IMR-90 (cell line): ENCODE results near the gene PTGER4. TPM values are rescaled to one million over a fixed set of nuclear protein-coding genes. Genes with fewer than 3 reads are reported as not detected.

Experiments used
- ATAC-seq: fragments of 200-7000 bp; cut with Tn5 transposase; 2 replicates; pipeline ENCODE4 v1.9.1; 2020; ENCODE audit warnings: low read depth, mild to moderate bottlenecking, moderate library complexity
- BruUV-seq: library from RNA; stranded (reverse); fragments of 400-500 nt; replicated peaks from 2 replicates; lab custom pipeline; 2021; lab: Mats Ljungman, UMichigan
- CTCF ChIA-PET: fragments of 300-600 bp; formaldehyde crosslinking; extraction: SDS; loops from one replicate; lab custom pipeline; 2021; ENCODE audit warnings: antibody characterized with exemption; lab: Yijun Ruan, JAX
- POLR2A ChIA-PET: fragments of 300-600 bp; sonication (Branson Sonifier 250); formaldehyde crosslinking; loops from one replicate; lab custom pipeline; 2022; ENCODE audit warnings: antibody characterized with exemption; ENCODE audit not compliant: unreplicated experiment; lab: Charles Lee
- DNase-seq: peaks from one replicate; pipeline ENCODE4 v3.0.0; 2013
- H2AFZ ChIP-seq: replicated peaks from 2 replicates; pipeline ENCODE3; 2013; ENCODE audit warnings: low read length, mild to moderate bottlenecking; ENCODE audit not compliant: poor library complexity
- H2AK5ac ChIP-seq: 2 replicates; pipeline ENCODE4 v1.6.1; 2013; ENCODE audit warnings: low read depth, low read length, inconsistent platforms
- H2AK9ac ChIP-seq: replicated peaks from 2 replicates; pipeline ENCODE3; 2013; ENCODE audit warnings: mild to moderate bottlenecking, low read depth, low read length, moderate library complexity; ENCODE audit not compliant: poor library complexity
- H2BK120ac ChIP-seq: 2 replicates; pipeline ENCODE4 v1.6.1; 2013; ENCODE audit warnings: low read depth, low read length, inconsistent platforms
- H2BK15ac ChIP-seq: 3 replicates; pipeline ENCODE4 v1.6.1; 2013; ENCODE audit warnings: low read depth, low read length, inconsistent platforms
- H2BK20ac ChIP-seq: 2 replicates; pipeline ENCODE4 v1.6.1; 2013; ENCODE audit warnings: low read depth, mild to moderate bottlenecking, inconsistent platforms, low read length, moderate library complexity
- H2BK5ac ChIP-seq: 2 replicates; pipeline ENCODE4 v1.6.1; 2013; ENCODE audit warnings: mild to moderate bottlenecking, low read depth, low read length, inconsistent platforms; ENCODE audit not compliant: poor library complexity, severe bottlenecking
- H3K14ac ChIP-seq: replicated peaks from 2 replicates; pipeline ENCODE4 v1.6.1; 2013; ENCODE audit warnings: low read depth, low read length, inconsistent platforms
- H3K18ac ChIP-seq: 2 replicates; pipeline ENCODE4 v1.6.1; 2013; ENCODE audit warnings: low read depth, low read length, control low read depth
- H3K23ac ChIP-seq: 2 replicates; pipeline ENCODE4 v1.6.1; 2013; ENCODE audit warnings: low read depth, low read length, inconsistent platforms
- H3K27ac ChIP-seq: 2 replicates; pipeline ENCODE4 v1.5.1; 2013; ENCODE audit warnings: mild to moderate bottlenecking, control low read depth, low read length; ENCODE audit not compliant: insufficient read depth
- H3K27me3 ChIP-seq: 2 replicates; pipeline ENCODE4 v1.6.1; 2013; ENCODE audit warnings: low read length; ENCODE audit not compliant: control insufficient read depth, insufficient read depth
- H3K36me3 ChIP-seq: 2 replicates; pipeline ENCODE4 v1.6.1; 2013; ENCODE audit warnings: low read length, mixed read lengths; ENCODE audit not compliant: control insufficient read depth, insufficient read depth
- H3K4ac ChIP-seq: 2 replicates; pipeline ENCODE4 v1.6.1; 2013; ENCODE audit warnings: low read depth, low read length, inconsistent platforms
- H3K4me1 ChIP-seq: 2 replicates; pipeline ENCODE4 v1.6.1; 2013; ENCODE audit warnings: low read length, mixed read lengths; ENCODE audit not compliant: control insufficient read depth, insufficient read depth
- H3K4me2 ChIP-seq: 2 replicates; pipeline ENCODE4 v1.6.1; 2013; ENCODE audit warnings: low read depth, mild to moderate bottlenecking, control low read depth, low read length, moderate library complexity
- H3K4me3 ChIP-seq: 2 replicates; pipeline ENCODE4 v1.5.1; 2013; ENCODE audit warnings: low read depth, mild to moderate bottlenecking, control low read depth, low read length, moderate library complexity; ENCODE audit not compliant: insufficient read depth
- H3K56ac ChIP-seq: 2 replicates; pipeline ENCODE4 v1.6.1; 2013; ENCODE audit warnings: low read length, inconsistent platforms; ENCODE audit not compliant: insufficient read depth; ENCODE audit errors: extremely low read depth
- H3K79me1 ChIP-seq, 2 experiments: 2 replicates each; pipeline ENCODE4 v1.6.1; 2013; ENCODE audit warnings: low read length in 2 of 2, inconsistent platforms in 1 of 2, low read depth in 1 of 2
- H3K9ac ChIP-seq: 2 replicates; pipeline ENCODE4 v1.6.1; 2013; ENCODE audit warnings: low read depth, low read length, control low read depth
- H3K9me1 ChIP-seq: 2 replicates; pipeline ENCODE4 v1.6.1; 2013; ENCODE audit warnings: low read length, inconsistent platforms; ENCODE audit not compliant: insufficient read depth
- H3K9me3 ChIP-seq: 2 replicates; pipeline ENCODE4 v1.6.1; 2013; ENCODE audit warnings: low read length; ENCODE audit not compliant: control insufficient read depth, insufficient read depth
- H4K20me1 ChIP-seq: 2 replicates; pipeline ENCODE4 v1.6.1; 2013; ENCODE audit warnings: low read length, inconsistent platforms; ENCODE audit not compliant: insufficient read depth
- H4K5ac ChIP-seq: 2 replicates; pipeline ENCODE4 v1.6.1; 2013; ENCODE audit warnings: mild to moderate bottlenecking, low read depth, low read length, control low read depth
- H4K8ac ChIP-seq, 2 experiments: 2 replicates each; pipeline ENCODE4 v1.6.1; 2013; ENCODE audit warnings: low read depth in 2 of 2, low read length in 2 of 2, control low read depth in 1 of 2, inconsistent platforms in 1 of 2
- H4K91ac ChIP-seq: 2 replicates; pipeline ENCODE4 v1.6.1; 2013; ENCODE audit warnings: low read depth, low read length, inconsistent platforms; ENCODE audit not compliant: insufficient read depth
- FOS ChIP-seq: fragments of 150-350 bp; IDR thresholded peaks from 2 replicates; pipeline ENCODE4 v1.6.1; 2016; ENCODE audit warnings: low read depth, low read length
- MAFK ChIP-seq: IDR thresholded peaks from 2 replicates; pipeline ENCODE4 v1.6.1; 2012; ENCODE audit warnings: low read depth, low read length, improper control_type of control experiment
- MAZ ChIP-seq: IDR thresholded peaks from 2 replicates; pipeline ENCODE4 v1.6.1; 2012; ENCODE audit warnings: low read depth, mild to moderate bottlenecking, low read length, improper control_type of control experiment, moderate library complexity, borderline replicate concordance
- POLR2A ChIP-seq: IDR thresholded peaks from 2 replicates; pipeline ENCODE4 v1.6.1; 2012; ENCODE audit warnings: mild to moderate bottlenecking, low read depth, low read length
- RCOR1 ChIP-seq: IDR thresholded peaks from 2 replicates; pipeline ENCODE4 v1.6.1; 2012; ENCODE audit warnings: mild to moderate bottlenecking, low read length, improper control_type of control experiment; ENCODE audit not compliant: insufficient replicate concordance
- RFX5 ChIP-seq: IDR thresholded peaks from 2 replicates; pipeline ENCODE4 v1.8.0; 2012; ENCODE audit warnings: low read depth, mild to moderate bottlenecking, low read length, moderate library complexity
- SMC3 ChIP-seq: fragments of 150-350 bp; IDR thresholded peaks from 2 replicates; pipeline ENCODE4 v1.6.1; 2016; ENCODE audit warnings: low read depth, mild to moderate bottlenecking, antibody characterized with exemption, low read length, moderate library complexity
- WGBS, 2 experiments: methylation state at CpG; one replicate each; pipeline versions ENCODE4 v1.1.5 to v1.1.7; 2013; ENCODE audit warnings: missing lambda C conversion rate in 2 of 2; ENCODE audit not compliant: insufficient read length in 1 of 2; ENCODE audit errors: extremely low coverage in 2 of 2; 5-methylcytosine and 5-hydroxymethylcytosine counted together
- dilution Hi-C: fragments of 300-500 bp; cut with HindIII; formaldehyde crosslinking; loops from one replicate; pipeline ENCODE4 v1.14.3; 2018; ENCODE audit warnings: low sequenced_read_pairs; ENCODE audit not compliant: unreplicated experiment
- in situ Hi-C: fragments of 300-500 bp; cut with MboI; formaldehyde crosslinking; loops from 3 replicates; pipeline ENCODE4 v1.14.3; 2019; ENCODE audit warnings: low sequenced_read_pairs, inconsistent platforms, mixed read lengths
- intact Hi-C: fragments of 100-400 bp; cut with micrococcal nuclease; formaldehyde crosslinking; loops from 2 replicates; pipeline ENCODE4 v1.10.0; 2022
- polyA plus RNA-seq, 3 experiments: library from polyadenylated mRNA; depleted of rRNA; stranded (reverse); fragments of >200 nt; gene quantifications; 2 replicates each; pipeline ENCODE4 v1.2.3, GENCODE V29; 2012; ENCODE audit warnings: low replicate concordance in 1 of 3
- total RNA-seq: library from RNA; depleted of rRNA; stranded (reverse); fragments of >200 nt; gene quantifications from 2 replicates; pipeline ENCODE4 v1.2.3, GENCODE V29; 2012

Gene PTGER4
- total and polyA plus RNA-seq, 2 of the 4 experiments (the other 2 are of a cell fraction): 7.9 to 10.1 TPM

DNA sequence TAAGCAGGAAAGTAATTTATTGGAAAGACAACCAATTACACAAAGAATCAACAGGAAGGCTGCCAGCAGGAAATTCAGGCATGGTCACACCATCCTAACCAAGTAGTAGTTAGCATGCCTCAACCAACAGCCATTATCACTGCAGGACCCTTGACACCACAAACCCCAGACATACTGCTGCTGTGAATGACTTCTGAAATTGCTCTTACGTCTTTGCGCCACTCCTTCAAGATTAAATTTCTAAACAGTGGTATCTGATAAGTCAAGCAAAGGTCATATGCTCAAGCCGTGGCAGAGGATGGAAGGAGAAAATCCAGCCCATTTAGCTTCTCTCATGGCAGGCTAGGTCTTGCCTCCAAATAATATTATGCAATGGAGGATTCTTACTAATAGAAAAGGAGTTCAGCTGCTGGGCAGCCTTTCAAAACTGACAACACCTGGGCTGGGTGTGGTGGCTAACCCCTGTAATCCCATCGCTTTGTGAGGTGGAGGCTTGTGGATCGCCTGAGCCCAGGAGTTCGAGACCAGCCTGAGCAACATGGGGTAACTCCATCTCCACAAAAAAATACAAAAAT is 5.0 kb upstream of the PTGER4 start:
- in situ Hi-C loops (loop anchor here (10.0 kb wide), 1 partner anchor 450 kb away; no protein-coding TSS in a partner anchor), intact Hi-C loops (loop anchor here (5.0 kb wide), 4 partner anchors 102 to 272 kb away; no protein-coding TSS in a partner anchor), dilution Hi-C loops (no loop called here)
- ChIA-PET POLR2A (no interaction called here), CTCF (no interaction called here)
- no TSS peak for BruUV-seq
- no peak overlapping the region for H2AK5ac ChIP-seq
- no peak overlapping the region for H3K18ac ChIP-seq
- no peaks in the 10 kb centered on the region for H3K36me3 ChIP-seq
- no peak overlapping the region for H3K4ac ChIP-seq
- no peaks in the 10 kb centered on the region for H3K27me3 ChIP-seq
- H3K9me1 ChIP-seq: peaks cover 17% of the 10 kb centered on the region
- H2BK20ac ChIP-seq: no peak overlapping the region
- no peak overlapping the region for H4K5ac ChIP-seq
- H4K8ac ChIP-seq: no peak overlapping the region
- ATAC-seq (no peak), DNase-seq (no peak)
- H4K20me1 ChIP-seq: no peaks in the 10 kb centered on the region
- no peak overlapping the region for H2AK9ac ChIP-seq
- WGBS, 2 experiments: no CpG with 5 or more reads among the region's 6 CpGs
- no peak overlapping the region for H3K23ac ChIP-seq
- no peak overlapping the region for H3K56ac ChIP-seq
- no peak overlapping the region for H3K4me3 ChIP-seq
- H3K79me1 ChIP-seq: peaks cover 0 to 13% of the 10 kb centered on the region in 2 experiments; a peak in 2 of 4 replicates
- H2BK5ac ChIP-seq: no peak overlapping the region
- no peaks in the 10 kb centered on the region for H3K9me3 ChIP-seq
- H2BK120ac ChIP-seq: no peak overlapping the region
- H4K91ac ChIP-seq: no peak overlapping the region
- no peak overlapping the region for H2AFZ ChIP-seq
- H3K9ac ChIP-seq: no peak overlapping the region
- no peak overlapping the region for H3K27ac ChIP-seq
- H3K14ac ChIP-seq: no peak overlapping the region
- H2BK15ac ChIP-seq: no peak overlapping the region
- peaks cover 6% of the 10 kb centered on the region for H3K4me1 ChIP-seq
- TF ChIP-seq POLR2A (no peak), SMC3 (no peak), RCOR1 (no peak), MAFK (no peak), MAZ (no peak), RFX5 (no peak), FOS (no peak)
- H3K4me2 ChIP-seq: no peak overlapping the region
